Neural crest cell (in vitro differentiated cells): ENCODE measurements around the gene RCCD1. TPM values are rescaled to one million over a fixed set of nuclear protein-coding genes. Genes with fewer than 3 reads are reported as not detected.

Experiments used
- DNase-seq: peaks from one replicate; pipeline ENCODE4 v3.0.0; 2021; ENCODE audit warnings: low read depth, mixed read lengths, low spot score
- H3K27ac Mint-ChIP-seq: one replicate; pipeline ENCODE4 v1.8.0; 2021; ENCODE audit warnings: mild to moderate bottlenecking, mixed read lengths; ENCODE audit not compliant: unreplicated experiment
- H3K27me3 Mint-ChIP-seq: 2 replicates; pipeline ENCODE4 v1.8.0; 2021; ENCODE audit warnings: low read depth, mild to moderate bottlenecking, mixed read lengths
- H3K36me3 Mint-ChIP-seq: 2 replicates; pipeline ENCODE4 v1.8.0; 2021; ENCODE audit warnings: low read depth, mild to moderate bottlenecking, mixed read lengths
- H3K4me1 Mint-ChIP-seq: 2 replicates; pipeline ENCODE4 v1.8.0; 2021; ENCODE audit warnings: mixed read lengths
- H3K4me3 Mint-ChIP-seq: one replicate; pipeline ENCODE4 v1.8.0; 2021; ENCODE audit warnings: mild to moderate bottlenecking, mixed read lengths
- H3K9me3 Mint-ChIP-seq: 2 replicates; pipeline ENCODE4 v1.8.0; 2021; ENCODE audit warnings: mixed read lengths
- CTCF ChIP-seq: fragments of 200-600 bp; sonication (generic); conservative IDR thresholded peaks from 2 replicates; pipeline ENCODE4 v1.5.0; 2021; ENCODE audit warnings: antibody characterized with exemption, mild to moderate bottlenecking
- total RNA-seq: library from RNA; stranded (reverse); gene quantifications from 2 replicates; pipeline ENCODE4 v1.2.1, GENCODE V29; 2021

Gene RCCD1
- total RNA-seq, 1 donor from 2014 or later = 20.9 TPM

- Mint-ChIP-seq H3K27me3 (no peaks in the 10 kb centered on the region), H3K4me1 (peaks cover 28% of the 10 kb centered on the region), H3K27ac (no peak overlapping the region), H3K4me3 (peak overlapping the region; percentile 91), H3K9me3 (no peaks in the 10 kb centered on the region), H3K36me3 (no peaks in the 10 kb centered on the region)
- no peak for DNase-seq
- no peak for TF ChIP-seq CTCF
Measured at GRCh38 chr15:90931575-90931827, 23.2 kb upstream of the RCCD1 start.

- H3K36me3 Mint-ChIP-seq = no peaks in the 10 kb centered on the region
- H3K27me3 Mint-ChIP-seq = no peaks in the 10 kb centered on the region
- no peaks in the 10 kb centered on the region for H3K9me3 Mint-ChIP-seq
- peak; percentile 96 for DNase-seq
- H3K4me3 Mint-ChIP-seq = peak within 1 kb of the TSS; percentile 91
- peak within 1 kb of the TSS; percentile 81 for H3K27ac Mint-ChIP-seq
- TF ChIP-seq CTCF = peak; percentile 98
- peaks cover 32% of the 10 kb centered on the region for H3K4me1 Mint-ChIP-seq
Measured at GRCh38 chr15:90931828-90932659, 22.6 kb upstream of the RCCD1 start, which contains the start of gene HDDC3. HDDC3 (minus strand) TSS chr15:90932549; CDS start chr15:90932540, 9 bp downstream.

GRCh38 chr15:90932660-90932991 is 22.1 kb upstream of the RCCD1 start:
- peaks cover 32% of the 10 kb centered on the region for H3K4me1 Mint-ChIP-seq
- DNase-seq = no peak
- no peaks in the 10 kb centered on the region for H3K36me3 Mint-ChIP-seq
- peak overlapping the region; percentile 91 for H3K4me3 Mint-ChIP-seq
- H3K27me3 Mint-ChIP-seq = no peaks in the 10 kb centered on the region
- no peak for TF ChIP-seq CTCF
- no peaks in the 10 kb centered on the region for H3K9me3 Mint-ChIP-seq
- no peak overlapping the region for H3K27ac Mint-ChIP-seq

GRCh38 chr15:90933301-90933700 is 21.4 kb upstream of the RCCD1 start:
- Mint-ChIP-seq H3K27me3 (no peaks in the 10 kb centered on the region), H3K36me3 (peaks cover 1% of the 10 kb centered on the region), H3K4me3 (peak overlapping the region; percentile 91), H3K27ac (no peak overlapping the region), H3K4me1 (peaks cover 32% of the 10 kb centered on the region), H3K9me3 (no peaks in the 10 kb centered on the region)
- DNase-seq = no peak
- TF ChIP-seq CTCF = no peak

- H3K4me1 Mint-ChIP-seq = peaks cover 32% of the 10 kb centered on the region
- peak overlapping the region; percentile 91 for H3K4me3 Mint-ChIP-seq
- DNase-seq = peak; percentile 82
- no peaks in the 10 kb centered on the region for H3K9me3 Mint-ChIP-seq
- H3K36me3 Mint-ChIP-seq = peaks cover 2% of the 10 kb centered on the region
- peak; percentile 86 for TF ChIP-seq CTCF
- H3K27me3 Mint-ChIP-seq = no peaks in the 10 kb centered on the region
- H3K27ac Mint-ChIP-seq = no peak overlapping the region
Measured at GRCh38 chr15:90934256-90934948, 20.3 kb upstream of the RCCD1 start.
